Midbrain (tissue), 1 donor: ENCODE measurements around the gene PDE4DIP.
"Not testable (repeated sequence)": the region's sequence is repeated elsewhere in the genome, so short reads cannot be mapped to it uniquely, and the experiment has no call there.

Experiments used
- DNase-seq: peaks from one replicate; lab custom pipeline; 2025; lab: John Stamatoyannopoulos, UW

Gene PDE4DIP

GRCh38 chr1:148874408-148875388 lies 30.5 kb downstream of the PDE4DIP start:
- not testable (repeated sequence) for DNase-seq

GRCh38 chr1:148879812-148880416 lies 35.7 kb downstream of the PDE4DIP start:
- not testable (repeated sequence) for DNase-seq

DNA sequence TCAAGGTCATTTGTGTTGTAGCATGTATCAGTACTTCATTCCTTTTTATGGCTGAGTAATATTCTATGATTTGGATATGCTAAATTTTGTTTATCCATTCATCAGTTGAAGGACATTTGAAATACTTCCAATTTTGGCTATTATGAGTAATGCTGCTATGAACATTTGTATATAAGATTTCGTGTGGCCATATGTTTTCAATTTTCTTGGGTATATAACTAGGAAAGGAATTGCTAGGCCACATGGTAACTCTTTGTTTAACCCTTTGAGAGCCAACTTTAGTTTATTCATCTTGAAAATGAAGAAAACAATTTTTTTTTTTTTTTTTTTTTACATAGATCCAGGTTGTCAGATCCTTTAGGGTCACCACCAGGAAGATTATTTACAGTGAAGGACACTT lies 37.0 kb downstream of the PDE4DIP start:
- DNase-seq, result not testable (repeated sequence)

DNA sequence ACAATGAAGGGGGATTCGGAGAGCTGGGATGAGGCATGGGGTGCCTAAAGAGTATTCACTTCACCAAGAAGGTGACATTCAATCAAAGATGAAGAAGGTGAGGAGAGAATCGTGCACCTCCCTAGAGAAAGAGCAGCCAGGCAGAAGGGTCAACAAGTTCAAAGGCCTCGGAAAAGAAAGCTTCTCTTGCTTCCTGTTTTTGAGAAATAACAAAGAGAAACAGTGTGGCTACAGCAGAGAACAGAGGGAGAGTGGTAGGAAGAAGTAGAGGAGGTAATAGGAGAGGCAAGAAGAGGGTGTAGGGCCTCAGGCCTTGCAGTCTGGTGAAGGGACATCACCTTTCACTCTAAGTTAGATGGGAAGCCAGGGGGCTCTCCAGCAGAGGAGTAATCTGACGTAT lies 41.0 kb downstream of the PDE4DIP start:
- not testable (repeated sequence) for DNase-seq

DNA sequence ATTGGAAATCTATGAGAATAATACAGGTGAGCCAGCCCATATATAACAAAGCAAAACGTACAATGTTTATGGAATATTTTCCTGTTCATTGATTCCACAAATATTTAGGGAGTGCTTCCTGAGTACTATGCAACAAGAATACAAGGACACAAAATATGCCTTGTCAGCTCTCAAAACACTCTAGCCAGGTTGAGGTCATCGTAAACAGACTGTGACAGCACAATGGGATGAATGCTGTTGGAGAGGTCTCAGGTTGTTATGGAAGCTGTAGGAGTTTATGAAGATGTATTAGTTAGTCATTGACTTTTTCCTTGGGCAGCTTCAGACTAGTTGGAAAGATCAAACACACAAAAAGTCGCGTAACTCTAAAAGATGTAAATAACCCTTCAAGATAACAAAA lies 42.1 kb downstream of the PDE4DIP start:
- not testable (repeated sequence) for DNase-seq

GRCh38 chr1:148888597-148888996 lies 44.4 kb downstream of the PDE4DIP start:
- not testable (repeated sequence) for DNase-seq

DNA sequence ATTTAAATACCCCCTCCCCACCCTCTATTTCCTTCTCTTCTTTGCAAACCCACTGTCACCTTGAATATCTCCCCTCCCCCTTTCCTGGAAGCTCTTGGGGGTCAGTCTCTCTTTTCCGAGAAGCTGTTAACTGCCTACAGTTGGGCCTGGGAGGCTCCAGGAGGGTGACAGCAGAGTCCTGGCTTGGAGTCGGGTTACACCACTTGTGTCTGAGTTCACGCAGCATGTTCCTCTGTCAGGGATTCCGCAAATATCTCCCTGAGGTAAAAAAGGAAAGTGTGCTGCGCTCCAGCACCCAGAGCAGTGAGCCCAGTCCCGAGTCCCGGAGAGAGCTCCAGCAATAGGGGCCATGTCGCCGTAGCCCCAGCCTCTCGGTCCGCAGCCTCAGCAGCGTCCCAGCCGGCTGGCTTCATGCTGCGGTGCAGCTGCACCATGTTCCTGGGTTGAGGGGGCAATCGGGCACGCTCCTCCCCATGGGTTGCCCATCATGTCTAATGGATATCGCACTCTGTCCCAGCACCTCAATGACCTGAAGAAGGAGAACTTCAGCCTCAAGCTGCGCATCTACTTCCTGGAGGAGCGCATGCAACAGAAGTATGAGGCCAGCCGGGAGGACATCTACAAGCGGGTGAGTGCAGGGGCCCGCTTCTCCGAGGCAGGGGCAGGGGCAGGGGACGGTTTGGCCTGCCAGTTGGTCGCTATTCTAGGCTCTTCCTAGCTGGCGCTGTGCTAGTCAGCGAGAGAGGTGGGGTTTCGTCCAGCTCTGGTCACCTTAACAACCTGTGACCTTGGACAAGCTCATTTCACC lies 45.2 kb downstream of the PDE4DIP start:
- not testable (repeated sequence) for DNase-seq

DNA sequence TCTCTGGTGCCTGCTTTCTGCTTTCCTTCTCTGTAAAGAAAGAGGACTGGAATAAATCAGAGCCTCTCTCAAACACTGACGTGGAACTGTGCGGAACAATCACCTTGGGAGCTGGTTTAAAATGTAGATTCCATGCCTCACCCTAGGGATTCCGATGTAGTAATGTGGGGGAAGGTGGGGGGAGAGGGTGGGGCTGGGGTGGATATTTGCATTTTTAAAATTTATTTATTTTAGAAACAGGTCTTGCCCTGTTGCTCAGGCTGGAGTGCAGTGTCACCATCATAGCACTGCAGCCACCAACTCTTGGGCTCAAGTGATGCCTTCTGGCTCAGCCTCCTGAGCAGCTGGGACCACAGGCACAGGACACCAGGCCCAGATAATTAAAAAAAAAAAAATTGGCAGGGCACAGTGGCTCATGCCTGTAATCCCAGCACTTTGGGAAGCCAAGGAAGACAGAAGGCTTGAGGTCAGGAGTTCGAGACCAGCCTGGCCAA lies 45.9 kb downstream of the PDE4DIP start:
- not testable (repeated sequence) for DNase-seq

DNA sequence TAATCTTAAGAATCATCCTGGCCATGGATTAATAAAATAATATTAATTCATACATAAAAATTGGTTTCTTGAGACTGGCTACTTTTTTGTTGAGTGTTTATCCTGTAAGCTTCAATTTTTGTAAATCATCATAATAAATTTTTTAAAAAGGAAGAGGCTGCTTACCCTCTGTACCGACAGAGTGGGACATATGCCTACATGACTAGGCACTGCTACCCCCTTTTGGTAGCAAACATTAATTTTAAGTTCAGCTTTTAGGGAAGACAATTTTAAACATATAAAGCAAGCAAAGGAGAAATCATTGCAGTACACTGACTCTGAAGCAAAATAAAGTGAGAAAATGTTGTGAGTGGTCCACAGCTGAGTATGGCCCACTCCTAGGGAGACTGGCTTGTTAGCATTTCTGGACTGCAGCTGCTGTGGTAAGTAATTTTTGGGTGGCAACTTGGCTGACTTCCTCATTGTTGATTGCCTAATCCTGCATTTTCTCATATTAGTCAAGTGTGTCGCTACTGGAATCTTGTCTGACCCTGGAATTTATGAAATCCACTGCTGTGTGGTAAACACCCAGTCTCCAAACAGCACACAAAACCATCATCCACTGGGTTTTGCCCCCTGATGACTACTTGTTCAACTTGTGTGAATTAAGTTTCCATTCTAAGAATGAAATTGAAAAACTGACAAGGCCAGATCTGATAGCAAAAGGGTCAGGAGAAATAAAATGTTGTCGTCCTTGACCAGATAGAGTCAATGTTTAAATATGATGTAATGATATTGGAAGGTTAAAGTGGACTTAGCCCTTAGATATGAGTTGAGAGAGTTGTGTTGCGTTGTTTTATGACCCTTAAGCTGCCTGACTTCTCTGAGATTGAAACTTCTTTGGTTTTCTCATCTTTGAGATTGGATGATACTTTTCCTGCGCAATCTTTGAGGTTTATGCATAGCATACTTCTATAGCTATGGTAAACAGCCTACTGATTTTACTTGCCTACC lies 50.4 kb downstream of the PDE4DIP start:
- not testable (repeated sequence) for DNase-seq

DNA sequence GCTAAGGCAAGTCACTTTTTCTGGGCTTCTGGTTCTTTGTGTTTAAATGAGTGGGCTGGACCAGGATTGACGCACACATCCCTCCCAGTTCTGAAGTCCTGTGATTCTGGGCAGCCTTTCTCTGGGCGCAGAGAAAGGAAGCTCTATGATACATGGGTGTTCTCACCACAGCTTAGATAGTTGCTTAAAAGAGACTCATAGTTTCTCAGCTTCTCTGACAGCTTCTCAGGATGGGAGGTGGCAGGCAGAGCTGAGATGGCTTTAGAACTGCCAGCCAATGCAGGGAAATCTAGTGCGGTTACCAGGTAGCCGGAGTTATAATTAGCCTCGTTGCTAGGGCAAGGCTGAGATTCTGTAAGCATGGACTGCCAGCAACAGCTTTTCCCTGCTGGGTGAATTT lies 55.8 kb downstream of the PDE4DIP start:
- not testable (repeated sequence) for DNase-seq

DNA sequence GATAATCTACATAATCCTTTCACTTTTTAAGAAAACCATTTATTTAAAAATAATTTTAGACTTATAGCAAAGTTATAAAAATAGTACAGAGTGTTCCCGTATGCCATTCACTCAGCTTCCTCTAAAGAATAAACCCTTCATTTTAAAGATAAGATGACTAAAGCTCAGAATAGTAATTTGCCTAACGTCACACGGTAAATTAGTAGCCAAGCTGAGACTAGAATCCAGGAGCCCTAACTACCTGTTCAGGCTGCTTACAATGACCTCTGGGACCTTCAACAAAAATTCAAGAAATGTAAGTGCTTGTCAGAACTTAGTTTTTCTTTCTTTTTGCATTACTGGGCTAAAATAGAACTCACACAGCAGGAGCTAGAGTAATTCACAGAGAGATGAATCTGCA lies 56.5 kb downstream of the PDE4DIP start:
- DNase-seq, result not testable (repeated sequence)

DNA sequence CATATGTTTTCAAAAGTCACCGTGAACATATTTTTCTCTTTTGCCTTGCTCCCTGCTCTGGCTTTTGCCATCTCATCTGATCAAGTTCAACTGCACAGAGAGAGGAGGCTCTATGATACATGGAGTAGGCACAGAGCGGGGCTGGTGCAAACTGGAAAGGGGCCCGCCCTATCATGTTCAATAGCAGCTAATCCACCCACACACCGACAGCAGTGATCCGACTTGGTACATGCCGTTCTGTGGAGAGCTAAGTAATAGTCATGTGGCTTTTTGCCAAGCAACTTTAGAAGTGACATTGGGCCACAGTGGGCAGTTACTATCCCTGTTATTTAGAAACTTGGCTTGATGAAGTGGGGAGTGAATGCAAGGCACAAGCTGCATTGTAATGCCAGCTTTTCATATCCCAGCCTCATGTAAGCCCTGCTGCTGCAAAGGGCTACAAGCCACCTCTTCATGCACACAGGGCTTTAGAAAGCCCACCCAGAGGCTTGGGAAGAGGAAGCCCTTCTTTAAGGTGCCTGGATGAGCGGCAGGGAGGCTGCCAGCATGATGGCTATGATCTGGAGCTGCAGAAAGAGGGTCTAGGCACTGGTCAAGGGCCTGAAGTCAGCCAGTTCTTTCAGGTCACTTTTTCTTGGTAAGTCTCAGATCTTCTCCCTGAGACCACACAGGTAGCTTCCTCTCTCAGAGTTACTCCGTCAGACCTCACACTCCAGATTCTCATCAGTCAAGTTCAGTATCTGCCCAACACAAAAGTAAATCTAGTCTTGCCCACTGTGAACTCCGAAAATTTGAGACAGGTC lies 57.1 kb downstream of the PDE4DIP start:
- DNase-seq, result not testable (repeated sequence)

DNA sequence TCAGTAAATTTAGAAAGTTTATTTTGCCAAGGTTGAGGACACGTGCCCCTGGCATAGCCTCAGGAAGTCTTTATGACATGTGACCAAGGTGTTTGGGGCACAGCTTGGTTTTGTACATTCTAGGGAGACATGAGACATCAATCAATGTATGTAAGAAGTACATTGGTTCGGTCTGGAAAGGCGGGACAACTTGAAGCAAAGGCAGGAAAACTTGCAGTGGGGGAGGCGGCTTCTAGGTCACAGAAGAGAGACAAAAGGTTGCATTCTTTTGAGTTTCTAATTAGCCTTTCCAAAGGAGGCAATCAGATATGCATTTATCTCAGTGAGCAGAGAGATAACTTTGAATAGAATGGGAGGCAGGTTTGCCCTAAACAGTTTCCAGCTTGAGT lies 57.7 kb downstream of the PDE4DIP start:
- DNase-seq, result not testable (repeated sequence)

GRCh38 chr1:148909219-148909826 lies 65.1 kb downstream of the PDE4DIP start:
- DNase-seq, result not testable (repeated sequence)

GRCh38 chr1:148911303-148911928 lies 67.2 kb downstream of the PDE4DIP start:
- DNase-seq, result not testable (repeated sequence)

DNA sequence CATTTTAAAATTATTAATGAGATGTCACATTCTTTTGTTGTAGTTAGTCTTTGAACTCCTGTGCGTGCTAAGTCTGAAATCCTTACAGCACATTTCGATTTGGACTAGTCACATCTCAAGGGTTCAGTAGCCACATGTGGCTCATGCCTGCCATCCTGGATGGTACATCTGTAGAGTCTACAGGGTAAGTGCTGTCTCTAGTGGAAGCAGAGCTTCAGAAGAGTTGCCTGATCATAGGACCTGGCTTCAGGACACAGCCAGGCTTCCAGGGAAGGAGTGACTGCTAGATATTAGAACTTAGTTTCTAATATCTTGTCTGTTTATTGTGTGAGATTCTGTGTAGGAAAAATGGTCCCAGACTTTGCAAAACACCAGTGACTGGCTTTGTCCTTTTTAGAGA lies 72.0 kb downstream of the PDE4DIP start:
- not testable (repeated sequence) for DNase-seq

GRCh38 chr1:148916695-148917348 lies 72.6 kb downstream of the PDE4DIP start:
- DNase-seq, result not testable (repeated sequence)

DNA sequence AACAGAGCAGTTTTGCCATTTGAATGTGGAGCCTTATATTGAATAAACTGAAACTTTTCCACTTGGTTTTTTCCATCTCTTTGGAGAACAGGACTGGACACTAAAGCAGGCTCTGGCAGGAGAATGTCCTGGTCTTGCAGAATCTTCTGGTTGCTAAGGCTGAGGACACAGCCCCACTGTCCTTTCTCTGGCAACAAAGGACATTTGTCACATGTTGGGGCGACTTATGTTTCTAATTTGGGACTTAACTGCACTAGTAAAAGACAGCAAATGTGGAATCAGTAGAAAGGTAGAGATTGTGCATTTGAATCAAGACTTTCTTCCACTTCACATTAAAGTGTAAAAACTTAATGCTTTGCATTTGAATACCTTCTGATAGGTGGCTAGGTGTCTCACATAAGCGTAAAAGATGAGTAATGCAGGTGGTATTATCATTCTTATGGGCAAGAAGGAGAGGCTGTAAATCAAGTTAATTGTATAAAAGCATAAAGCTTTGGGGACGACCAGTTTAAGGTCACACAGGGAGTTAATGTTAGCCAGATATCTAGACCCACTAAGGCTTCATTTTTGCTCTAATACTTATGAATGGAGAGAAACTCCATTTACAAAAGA lies 74.7 kb downstream of the PDE4DIP start:
- DNase-seq, result not testable (repeated sequence)
